ENCODE measurements around the gene FYCO1.

- TF ChIP-seq PRDM10 (CRISPR knock-in tag; IDR thresholded peaks at IDR 0.05; ENCODE audit: low read depth), result no peak
- TF ChIP-seq ZNF589 (CRISPR knock-in tag; conservative IDR thresholded peaks at IDR 0.05), result no peak
- TF ChIP-seq, protein P1, sequence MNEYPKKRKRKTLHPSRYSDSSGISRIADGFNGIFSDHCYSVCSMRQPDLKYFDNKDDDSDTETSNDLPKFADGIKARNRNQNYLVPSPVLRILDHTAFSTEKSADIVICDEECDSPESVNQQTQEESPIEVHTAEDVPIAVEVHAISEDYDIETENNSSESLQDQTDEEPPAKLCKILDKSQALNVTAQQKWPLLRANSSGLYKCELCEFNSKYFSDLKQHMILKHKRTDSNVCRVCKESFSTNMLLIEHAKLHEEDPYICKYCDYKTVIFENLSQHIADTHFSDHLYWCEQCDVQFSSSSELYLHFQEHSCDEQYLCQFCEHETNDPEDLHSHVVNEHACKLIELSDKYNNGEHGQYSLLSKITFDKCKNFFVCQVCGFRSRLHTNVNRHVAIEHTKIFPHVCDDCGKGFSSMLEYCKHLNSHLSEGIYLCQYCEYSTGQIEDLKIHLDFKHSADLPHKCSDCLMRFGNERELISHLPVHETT (CRISPR knock-in tag; conservative IDR thresholded peaks at IDR 0.05), result no peak
- no peak for TF ChIP-seq ZNF790 (CRISPR knock-in tag; IDR thresholded peaks at IDR 0.05; ENCODE audit: borderline replicate concordance)
- no peak for TF ChIP-seq PHF8 (CRISPR knock-in tag; IDR thresholded peaks at IDR 0.05)
- TF ChIP-seq, protein P2, sequence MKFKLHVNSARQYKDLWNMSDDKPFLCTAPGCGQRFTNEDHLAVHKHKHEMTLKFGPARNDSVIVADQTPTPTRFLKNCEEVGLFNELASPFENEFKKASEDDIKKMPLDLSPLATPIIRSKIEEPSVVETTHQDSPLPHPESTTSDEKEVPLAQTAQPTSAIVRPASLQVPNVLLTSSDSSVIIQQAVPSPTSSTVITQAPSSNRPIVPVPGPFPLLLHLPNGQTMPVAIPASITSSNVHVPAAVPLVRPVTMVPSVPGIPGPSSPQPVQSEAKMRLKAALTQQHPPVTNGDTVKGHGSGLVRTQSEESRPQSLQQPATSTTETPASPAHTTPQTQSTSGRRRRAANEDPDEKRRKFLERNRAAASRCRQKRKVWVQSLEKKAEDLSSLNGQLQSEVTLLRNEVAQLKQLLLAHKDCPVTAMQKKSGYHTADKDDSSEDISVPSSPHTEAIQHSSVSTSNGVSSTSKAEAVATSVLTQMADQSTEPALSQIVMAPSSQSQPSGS (CRISPR knock-in tag; IDR thresholded peaks at IDR 0.05), result no peak
- TF ChIP-seq TRIM24 (CRISPR knock-in tag; IDR thresholded peaks at IDR 0.05), result no peak
- TF ChIP-seq SOX13 (IDR thresholded peaks at IDR 0.05), result no peak
- TF ChIP-seq SOX13 (CRISPR knock-in tag; conservative IDR thresholded peaks at IDR 0.05 in 1 of 2, IDR thresholded peaks at IDR 0.05 in 1 of 2), result no peak
Measured at GRCh38 chr3:45983770-45984169, 11.9 kb downstream of the FYCO1 start.

Measured in HepG2 (cell line).